AG04449 (cell line): ENCODE measurements around the gene ZNF516.

ENCODE experiments used
- CTCF ChIA-PET: fragments of 350-600 bp; formaldehyde crosslinking; extraction: SDS; loops from one replicate; lab custom pipeline; 2021; ENCODE audit warnings: antibody characterized with exemption; lab: Yijun Ruan, JAX
- POLR2A ChIA-PET: fragments of 400-600, 350-600 bp; formaldehyde crosslinking; extraction: SDS; loops from one replicate; lab custom pipeline; 2020; ENCODE audit warnings: antibody characterized with exemption, inconsistent platforms; lab: Yijun Ruan, JAX
- DNase-seq: peaks from one replicate; pipeline ENCODE4 v3.0.0-alpha.2; 2010; ENCODE audit warnings: low read depth, low spot score
- H3K4me3 ChIP-seq: 2 replicates; pipeline ENCODE4 v1.5.1; 2011; ENCODE audit warnings: low read depth, mild to moderate bottlenecking, control low read depth, low read length
- CTCF ChIP-seq: IDR thresholded peaks from one replicate; pipeline ENCODE4 v1.5.1; 2011; ENCODE audit warnings: mild to moderate bottlenecking, moderate library complexity, low read length, control low read depth, inconsistent platforms; ENCODE audit not compliant: insufficient read depth; ENCODE audit errors: missing control alignments

ZNF516 gene

DNA sequence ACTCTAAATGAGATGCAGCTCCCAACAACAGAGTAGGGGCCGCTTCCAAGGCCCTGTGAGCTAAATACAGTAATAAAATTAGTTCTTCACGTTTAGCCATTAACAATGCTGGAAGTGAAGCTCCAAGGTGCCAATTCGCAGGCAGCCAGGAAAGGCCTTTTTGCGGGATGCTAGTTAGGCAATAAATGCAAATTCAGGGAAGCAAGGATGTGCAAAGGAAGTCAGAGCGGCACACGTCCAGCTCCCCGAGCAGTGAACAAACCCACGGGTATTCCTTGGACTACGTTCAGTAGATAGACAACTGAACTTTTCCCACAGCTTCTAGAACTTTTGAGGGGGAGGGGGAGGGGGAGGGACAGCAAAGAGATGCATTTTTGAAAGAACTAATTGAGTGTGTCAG lies 6.9 kb downstream of the ZNF516 start:
- no peak for DNase-seq
- TF ChIP-seq CTCF = no peak
- CTCF ChIA-PET = interaction anchor here (0.7 to 2.2 kb wide), 4 partner anchors 9 to 53 kb away, joined by 3 to 6 read pairs (median 3); no protein-coding TSS in a partner anchor
- H3K4me3 ChIP-seq = peak overlapping the region; percentile 4; the same call in 1 of the 2 replicates
- POLR2A ChIA-PET = no interaction called here

GRCh38 chr18:76487782-76488181 lies 7.3 kb downstream of the ZNF516 start:
- no peak overlapping the region for H3K4me3 ChIP-seq
- TF ChIP-seq CTCF = no peak
- ChIA-PET POLR2A (no interaction called here), CTCF (interaction anchor here (0.7 to 2.2 kb wide), 2 partner anchors 10 to 15 kb away, joined by 3 to 6 read pairs; no protein-coding TSS in a partner anchor)
- DNase-seq = no peak

GRCh38 chr18:76487070-76487469 lies 8.0 kb downstream of the ZNF516 start:
- no peak for DNase-seq
- CTCF ChIA-PET = interaction anchor here (2.2 kb wide), 1 partner anchor 14 kb away, joined by 6 read pairs; no protein-coding TSS in a partner anchor
- H3K4me3 ChIP-seq = no peak overlapping the region
- TF ChIP-seq CTCF = no peak
- POLR2A ChIA-PET = no interaction called here

DNA sequence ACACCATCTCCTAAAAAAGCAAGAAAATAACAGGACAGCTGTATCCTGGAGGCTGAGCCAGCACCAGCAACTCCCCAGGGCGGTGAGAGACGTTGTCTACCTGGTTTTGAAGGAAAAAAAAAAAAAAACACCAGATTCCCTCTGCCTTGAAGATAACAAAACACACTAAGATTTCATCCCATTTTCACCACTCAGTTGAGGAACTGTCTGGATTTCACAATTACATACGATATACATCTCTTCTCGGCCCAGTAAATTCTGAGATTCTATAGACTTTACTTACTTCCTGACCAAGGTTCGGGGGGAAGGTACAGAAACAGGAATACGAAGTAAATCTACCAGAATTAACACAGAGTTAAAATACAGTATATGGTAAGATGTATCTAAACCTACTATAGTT lies 8.5 kb downstream of the ZNF516 start:
- no peak overlapping the region for H3K4me3 ChIP-seq
- POLR2A ChIA-PET = interaction anchor here (0.6 kb wide), 1 partner anchor 36 kb away, joined by 3 read pairs; no protein-coding TSS in a partner anchor
- CTCF ChIA-PET = no interaction called here
- DNase-seq = no peak
- TF ChIP-seq CTCF = no peak

GRCh38 chr18:76486038-76486437 lies 9.0 kb downstream of the ZNF516 start:
- CTCF ChIA-PET = interaction anchor here (1.7 kb wide), 1 partner anchor 87 kb away, joined by 5 read pairs; no protein-coding TSS in a partner anchor

More at GRCh38 chr18:76486038-76486437, 9.0 kb downstream of the ZNF516 start:
- no peak for DNase-seq
- POLR2A ChIA-PET = interaction anchor here (0.6 kb wide), 1 partner anchor 35 kb away, joined by 3 read pairs; no protein-coding TSS in a partner anchor
- H3K4me3 ChIP-seq = no peak overlapping the region
- TF ChIP-seq CTCF = no peak
